Dedifferentiated amniotic fluid mesenchymal stem cell (primary cell): ENCODE measurements around the gene B4GALT5.
"Not testable (repeated sequence)": the region's sequence is repeated elsewhere in the genome, so short reads cannot be mapped to it uniquely, and the experiment has no call there.

Experiments used
- DNase-seq: peaks from one replicate; pipeline ENCODE4 v3.0.0-alpha.2; 2016; ENCODE audit errors: extremely low spot score

The B4GALT5 gene

GRCh38 chr20:49729780-49730179 is 16.1 kb upstream of the B4GALT5 start:
- DNase-seq = peak; percentile 40

GRCh38 chr20:49727894-49728885 is 14.5 kb upstream of the B4GALT5 start:
- DNase-seq = no peak

- DNase-seq = no peak
Observed at GRCh38 chr20:49727478-49727877, 13.8 kb upstream of the B4GALT5 start.

- DNase-seq = no peak
Observed at GRCh38 chr20:49725694-49726093, 12.0 kb upstream of the B4GALT5 start.

GRCh38 chr20:49725224-49725606 is 11.5 kb upstream of the B4GALT5 start:
- not testable (repeated sequence) for DNase-seq

DNA sequence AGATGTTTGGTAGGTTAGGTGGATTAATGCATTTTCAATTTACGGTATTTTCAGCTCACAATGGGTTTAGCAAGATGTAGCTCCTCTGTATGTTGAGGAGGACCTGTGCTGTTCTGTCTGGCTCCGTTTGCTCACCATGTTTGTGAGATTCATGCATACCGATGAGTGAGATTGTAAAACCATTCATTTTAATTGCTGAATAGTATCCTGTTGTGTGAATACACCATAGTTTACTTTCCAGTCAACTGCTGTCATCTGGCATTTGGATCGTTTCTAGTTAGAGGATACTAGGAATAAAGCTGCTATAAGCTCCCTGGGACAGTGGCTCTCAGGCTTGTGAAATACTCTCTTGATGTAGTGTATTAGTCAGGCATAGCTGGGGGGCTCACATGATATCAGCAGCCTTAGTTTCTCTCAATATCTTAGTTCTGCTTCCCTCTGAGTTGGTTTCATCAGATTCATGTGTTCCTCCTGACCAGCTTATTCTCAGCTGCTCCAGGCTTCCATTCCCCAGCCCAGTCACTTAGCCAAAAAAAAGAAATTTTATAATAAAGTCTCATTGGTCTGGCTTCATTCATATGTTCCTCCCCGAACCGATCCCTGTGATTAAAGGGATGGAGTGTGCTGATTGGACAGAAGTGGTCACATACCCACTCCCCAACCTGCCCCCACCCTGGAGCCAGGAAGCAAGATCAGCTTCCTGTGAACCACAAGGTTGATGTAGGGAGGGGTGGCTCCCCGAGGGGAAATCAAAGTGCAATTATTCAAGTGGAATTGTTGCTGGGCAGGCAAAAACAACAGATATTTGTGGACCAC is 10.9 kb upstream of the B4GALT5 start:
- peak; percentile 54 for DNase-seq

GRCh38 chr20:49723758-49724157 is 10.1 kb upstream of the B4GALT5 start:
- not testable (repeated sequence) for DNase-seq

DNA sequence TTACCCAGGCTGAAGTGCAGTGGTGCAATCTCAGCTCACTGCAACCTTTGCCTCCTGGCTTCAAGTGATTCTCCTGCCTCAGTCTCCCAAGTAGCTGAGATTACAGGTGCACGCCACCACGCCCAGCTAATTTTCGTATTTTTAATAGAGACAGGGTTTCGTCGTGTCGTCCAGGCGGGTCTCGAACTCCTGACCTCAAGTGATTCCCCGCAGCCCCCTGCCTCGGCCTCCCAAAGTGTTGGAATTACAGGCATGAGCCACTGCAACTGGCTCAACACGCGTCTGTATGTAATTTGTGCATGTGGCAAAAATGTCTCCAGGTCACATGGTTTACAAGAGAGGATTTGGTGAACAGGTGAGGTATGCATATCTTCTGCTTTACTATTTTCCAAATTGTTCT is 7.6 kb upstream of the B4GALT5 start:
- DNase-seq = not testable (repeated sequence)

DNA sequence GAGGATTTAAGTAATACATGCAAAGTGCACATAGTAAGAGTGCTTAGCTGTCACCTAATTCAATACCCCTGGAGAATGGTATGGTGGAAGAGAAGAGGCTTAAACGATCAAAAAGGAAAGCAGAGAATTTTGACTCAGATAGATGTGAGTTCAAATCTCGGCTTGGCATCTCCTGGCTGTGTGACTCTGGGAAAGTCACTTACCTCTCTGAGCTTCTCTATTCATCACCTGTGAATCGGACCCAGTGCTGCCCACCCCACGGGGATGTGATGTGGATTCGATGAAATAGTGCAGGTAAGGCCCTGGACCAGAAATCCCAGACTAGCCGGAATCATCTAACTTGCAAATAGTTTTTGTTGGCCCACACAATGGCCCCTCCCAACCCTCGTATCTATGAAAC is 1.8 kb upstream of the B4GALT5 start:
- no peak for DNase-seq

- no peak for DNase-seq
Observed at GRCh38 chr20:49712996-49713752, 504 bp downstream of the B4GALT5 start.

DNA sequence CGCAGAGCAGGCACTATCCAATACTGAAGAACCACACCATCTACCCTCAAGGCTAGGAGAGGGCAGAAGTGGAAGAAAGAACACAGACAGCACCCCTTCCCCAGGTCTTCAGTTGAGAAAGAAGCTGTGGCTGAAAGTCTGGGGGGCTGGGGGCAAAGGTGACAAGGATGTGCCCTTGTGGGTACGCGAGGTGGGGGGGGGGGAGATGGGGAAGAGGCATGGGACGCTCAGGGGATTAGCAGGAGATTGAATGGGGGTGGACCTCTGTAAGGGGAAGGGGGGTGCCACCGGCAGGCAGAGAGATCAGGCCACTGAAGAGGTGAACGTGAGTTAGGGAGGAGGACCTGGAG is 1.1 kb downstream of the B4GALT5 start:
- DNase-seq = no peak

DNA sequence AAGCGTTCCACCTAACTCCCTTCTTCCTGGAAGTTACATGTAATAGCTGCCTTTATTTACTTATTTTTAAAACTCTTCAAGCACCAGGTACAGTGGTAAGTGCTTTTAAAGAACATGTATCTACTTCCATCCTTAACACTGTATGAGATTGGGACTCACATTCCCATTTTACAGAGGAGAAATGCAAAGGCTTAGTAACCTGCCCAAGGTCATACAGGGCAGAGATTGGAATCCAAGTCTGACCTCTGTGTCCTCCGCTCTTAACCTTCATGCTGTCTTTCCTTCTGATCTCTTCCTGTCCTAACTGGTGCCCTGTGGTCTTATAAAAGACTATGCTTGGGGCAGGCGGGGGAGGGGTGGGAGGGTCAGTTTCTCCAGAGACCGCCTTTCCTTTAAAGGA is 1.6 kb downstream of the B4GALT5 start:
- no peak for DNase-seq

GRCh38 chr20:49711667-49711987 is 2.1 kb downstream of the B4GALT5 start:
- DNase-seq = no peak

GRCh38 chr20:49710971-49711666 is 2.6 kb downstream of the B4GALT5 start:
- DNase-seq = no peak

- no peak for DNase-seq
Observed at GRCh38 chr20:49707118-49707517, 6.6 kb downstream of the B4GALT5 start.

DNA sequence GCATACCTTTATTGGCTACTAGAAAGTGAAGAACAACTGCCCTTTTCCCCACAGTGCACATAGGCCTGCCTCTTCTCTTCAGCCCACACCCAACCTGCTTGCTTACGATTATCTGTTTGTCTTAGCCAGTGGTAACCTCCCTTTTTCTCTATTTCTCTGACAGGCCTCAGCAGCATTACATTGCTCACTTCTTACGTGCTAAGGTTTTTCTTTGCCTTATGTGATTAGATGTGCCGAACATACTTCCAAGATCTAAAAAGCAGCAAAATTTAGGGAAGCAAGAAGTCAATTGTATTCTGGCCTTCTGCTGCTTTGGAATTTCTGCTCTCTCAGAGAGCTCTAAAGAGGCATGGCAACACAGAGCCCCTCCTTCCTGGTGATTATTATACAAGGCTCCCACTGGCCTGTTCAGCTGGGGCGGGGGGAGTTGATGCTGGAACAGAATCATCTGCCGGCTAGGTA is 7.0 kb downstream of the B4GALT5 start:
- DNase-seq = no peak

- not testable (repeated sequence) for DNase-seq
Observed at GRCh38 chr20:49705893-49706292, 7.8 kb downstream of the B4GALT5 start.

DNA sequence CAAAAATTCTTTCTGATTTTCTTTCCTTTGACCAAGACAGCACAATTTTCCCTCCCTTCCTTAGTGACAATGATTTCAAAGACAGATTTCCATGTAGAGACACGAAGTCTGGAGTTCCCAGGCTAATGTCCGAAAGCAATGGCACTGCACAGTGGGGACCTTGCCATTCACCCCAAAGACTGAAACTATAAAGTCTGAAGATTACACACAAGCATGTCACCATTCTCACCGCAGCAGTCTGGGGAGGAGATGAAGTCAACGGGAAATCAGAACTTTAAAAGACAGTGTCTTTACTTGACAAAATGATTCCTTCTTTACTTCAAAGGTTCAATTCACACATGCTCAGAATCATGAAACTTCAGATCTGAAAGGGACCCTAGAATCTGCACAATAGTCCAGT is 8.3 kb downstream of the B4GALT5 start:
- DNase-seq = no peak

DNA sequence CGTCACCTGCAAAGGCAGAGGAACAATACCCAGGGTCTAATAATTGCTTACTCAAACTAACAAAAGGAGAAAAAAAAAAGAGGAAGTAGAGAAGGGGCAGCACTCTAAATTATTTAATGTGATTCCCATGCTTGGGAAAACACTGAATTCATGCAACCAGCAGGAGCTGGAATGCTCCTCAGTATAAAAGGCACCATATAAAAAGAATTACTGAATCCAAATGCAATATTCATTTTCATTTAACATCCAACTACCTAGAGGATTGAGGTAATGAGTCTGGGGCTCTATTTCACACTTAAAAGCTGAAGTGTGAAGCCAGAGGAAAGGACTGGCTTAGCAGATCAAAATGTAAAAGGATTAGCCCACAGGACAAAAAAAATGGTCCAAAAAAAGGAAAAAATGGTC is 8.7 kb downstream of the B4GALT5 start:
- DNase-seq = no peak

DNA sequence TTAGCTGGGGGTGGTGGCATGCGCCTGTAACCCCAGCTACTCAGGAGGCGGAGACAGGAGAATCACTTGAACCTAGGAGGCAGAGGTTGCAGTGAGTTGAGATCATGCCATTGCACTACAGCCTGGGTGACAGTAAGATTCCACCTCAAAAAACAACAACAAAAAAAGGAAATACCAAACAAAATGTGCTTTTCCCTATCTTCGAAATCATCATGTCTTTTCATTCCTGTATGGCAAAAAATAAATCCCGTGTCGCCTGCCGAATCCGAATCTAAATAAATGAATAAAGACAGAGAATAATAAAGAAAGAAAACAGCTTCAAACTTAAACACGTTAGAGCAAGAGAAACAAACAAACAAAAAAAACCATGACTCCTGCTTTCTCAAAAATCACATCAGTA is 11.8 kb downstream of the B4GALT5 start:
- no peak for DNase-seq

DNA sequence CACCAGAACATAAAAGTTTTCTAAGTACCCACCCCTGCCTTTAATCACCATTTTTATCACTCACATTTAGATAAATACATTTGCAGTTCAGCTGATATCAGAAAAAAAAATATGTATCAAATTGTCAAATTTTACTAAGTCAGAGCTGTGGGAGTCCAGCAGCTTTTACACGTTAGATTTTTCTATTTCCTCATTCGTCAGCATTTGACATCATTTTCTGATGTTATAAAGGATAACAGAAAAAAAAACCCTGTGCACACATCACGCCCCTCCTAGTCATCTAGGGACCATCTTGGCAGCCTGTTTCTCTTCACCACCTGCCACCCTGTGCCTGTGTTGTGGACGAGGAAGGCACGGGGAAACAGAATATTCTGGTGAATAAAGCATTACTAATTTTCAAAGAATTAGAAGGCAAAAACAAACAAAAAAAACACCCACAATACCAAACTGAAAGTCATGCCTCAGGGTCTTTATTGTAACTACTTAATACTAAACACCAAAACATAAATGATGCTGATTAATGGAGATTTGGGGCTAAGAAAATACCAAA is 12.4 kb downstream of the B4GALT5 start:
- no peak for DNase-seq
